Fibroblast of lung (primary cell): ENCODE results near the gene TPRG1L.

Experiments
- EZH2 ChIP-seq: IDR thresholded peaks from 2 replicates; pipeline ENCODE4 v1.5.1; 2012; ENCODE audit warnings: low read length, control low read depth, mild to moderate bottlenecking; ENCODE audit errors: missing control alignments
- TF ChIP-seq, protein P1 (sequence below), 2 donors: IDR thresholded peaks in 1 of 2; conservative IDR thresholded peaks in 1 of 2; 1 replicate in 1 of 2; 2 replicates in 1 of 2; pipeline ENCODE4 v1.5.1; 2011 to 2012; ENCODE audit warnings: low read length in 2 of 2, control low read depth in 1 of 2, inconsistent platforms in 1 of 2, low read depth in 1 of 2, mild to moderate bottlenecking in 1 of 2

- TF ChIP-seq, protein P1, sequence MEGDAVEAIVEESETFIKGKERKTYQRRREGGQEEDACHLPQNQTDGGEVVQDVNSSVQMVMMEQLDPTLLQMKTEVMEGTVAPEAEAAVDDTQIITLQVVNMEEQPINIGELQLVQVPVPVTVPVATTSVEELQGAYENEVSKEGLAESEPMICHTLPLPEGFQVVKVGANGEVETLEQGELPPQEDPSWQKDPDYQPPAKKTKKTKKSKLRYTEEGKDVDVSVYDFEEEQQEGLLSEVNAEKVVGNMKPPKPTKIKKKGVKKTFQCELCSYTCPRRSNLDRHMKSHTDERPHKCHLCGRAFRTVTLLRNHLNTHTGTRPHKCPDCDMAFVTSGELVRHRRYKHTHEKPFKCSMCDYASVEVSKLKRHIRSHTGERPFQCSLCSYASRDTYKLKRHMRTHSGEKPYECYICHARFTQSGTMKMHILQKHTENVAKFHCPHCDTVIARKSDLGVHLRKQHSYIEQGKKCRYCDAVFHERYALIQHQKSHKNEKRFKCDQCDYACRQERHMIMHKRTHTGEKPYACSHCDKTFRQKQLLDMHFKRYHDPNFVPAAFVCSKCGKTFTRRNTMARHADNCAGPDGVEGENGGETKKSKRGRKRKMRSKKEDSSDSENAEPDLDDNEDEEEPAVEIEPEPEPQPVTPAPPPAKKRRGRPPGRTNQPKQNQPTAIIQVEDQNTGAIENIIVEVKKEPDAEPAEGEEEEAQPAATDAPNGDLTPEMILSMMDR (conservative IDR thresholded peaks at IDR 0.05 in 1 of 2, IDR thresholded peaks at IDR 0.05 in 1 of 2; ENCODE audit: low read depth in 1 of 2, low read length in 2 of 2), result no peak
- no peak for TF ChIP-seq EZH2
These were observed 27.9 kb upstream of the TPRG1L start for GRCh38 chr1:3596663-3597598.
